Glutamatergic neuron (in vitro differentiated cells): ENCODE results near the gene SMIM20. TPM values are rescaled to one million over a fixed set of nuclear protein-coding genes. Genes with fewer than 3 reads are reported as not detected.

ENCODE experiments used
- DNase-seq: peaks from one replicate; pipeline ENCODE4 v3.0.0; 2022
- H3K27ac Mint-ChIP-seq: one replicate; pipeline ENCODE4 v1.8.0; 2020; ENCODE audit warnings: mild to moderate bottlenecking, mixed read lengths, inconsistent platforms; ENCODE audit not compliant: unreplicated experiment
- H3K27me3 Mint-ChIP-seq: one replicate; pipeline ENCODE4 v1.8.0; 2020; ENCODE audit warnings: mild to moderate bottlenecking, moderate library complexity, mixed read lengths, inconsistent platforms; ENCODE audit not compliant: unreplicated experiment
- H3K36me3 Mint-ChIP-seq: one replicate; pipeline ENCODE4 v1.8.0; 2020; ENCODE audit warnings: mild to moderate bottlenecking, mixed read lengths, inconsistent platforms; ENCODE audit not compliant: unreplicated experiment
- H3K4me1 Mint-ChIP-seq: one replicate; pipeline ENCODE4 v1.8.0; 2020; ENCODE audit warnings: mild to moderate bottlenecking, low read depth, mixed read lengths, inconsistent platforms; ENCODE audit not compliant: unreplicated experiment
- H3K4me3 Mint-ChIP-seq: one replicate; pipeline ENCODE4 v1.8.0; 2020; ENCODE audit warnings: mild to moderate bottlenecking, mixed read lengths, inconsistent platforms; ENCODE audit not compliant: unreplicated experiment
- H3K9me3 Mint-ChIP-seq: one replicate; pipeline ENCODE4 v1.8.0; 2020; ENCODE audit warnings: mild to moderate bottlenecking, moderate library complexity, mixed read lengths, inconsistent platforms; ENCODE audit not compliant: unreplicated experiment
- total RNA-seq: library from RNA; stranded (reverse); fragmentation: NEBNext Ultra II Directional; extraction: Animal tissue kit (Norgen Biotek cat#: 25700); gene quantifications from one replicate; pipeline ENCODE4 v1.2.1, GENCODE V29; 2021; ENCODE audit not compliant: unreplicated experiment
- TF ChIP-seq, protein P1 (sequence below): fragments of 200-600 bp; sonication (generic); IDR thresholded peaks from one replicate; pipeline ENCODE4 v1.5.0; 2021; ENCODE audit not compliant: partially characterized antibody, unreplicated experiment

SMIM20 gene
- total RNA-seq, 1 donor from 2014 or later: 19.6 TPM

DNA sequence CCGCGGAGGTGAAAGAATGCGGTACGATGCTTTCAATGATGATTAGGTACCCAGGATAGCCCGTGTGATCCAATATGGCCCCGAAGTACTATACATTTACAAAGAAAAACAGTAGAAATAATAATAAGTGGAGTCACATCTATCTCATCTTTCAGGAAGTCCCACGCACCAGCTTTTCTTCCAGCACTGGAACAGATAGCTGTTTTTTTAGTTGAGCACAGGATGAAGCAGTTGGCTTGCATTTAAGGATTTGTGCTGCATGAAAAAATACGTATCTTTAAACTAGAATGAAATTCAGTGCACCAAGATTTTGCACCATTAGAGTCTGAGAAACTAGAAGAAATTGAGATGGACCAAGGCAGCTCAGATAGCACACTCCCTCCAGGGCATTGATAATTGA, 44.1 kb downstream of the SMIM20 start:
- Mint-ChIP-seq H3K27me3 (no peaks in the 10 kb centered on the region), H3K4me1 (no peaks in the 10 kb centered on the region), H3K9me3 (no peaks in the 10 kb centered on the region), H3K27ac (no peak overlapping the region), H3K36me3 (peaks cover 7% of the 10 kb centered on the region), H3K4me3 (no peak overlapping the region)
- DNase-seq: no peak
- TF ChIP-seq, protein P1, sequence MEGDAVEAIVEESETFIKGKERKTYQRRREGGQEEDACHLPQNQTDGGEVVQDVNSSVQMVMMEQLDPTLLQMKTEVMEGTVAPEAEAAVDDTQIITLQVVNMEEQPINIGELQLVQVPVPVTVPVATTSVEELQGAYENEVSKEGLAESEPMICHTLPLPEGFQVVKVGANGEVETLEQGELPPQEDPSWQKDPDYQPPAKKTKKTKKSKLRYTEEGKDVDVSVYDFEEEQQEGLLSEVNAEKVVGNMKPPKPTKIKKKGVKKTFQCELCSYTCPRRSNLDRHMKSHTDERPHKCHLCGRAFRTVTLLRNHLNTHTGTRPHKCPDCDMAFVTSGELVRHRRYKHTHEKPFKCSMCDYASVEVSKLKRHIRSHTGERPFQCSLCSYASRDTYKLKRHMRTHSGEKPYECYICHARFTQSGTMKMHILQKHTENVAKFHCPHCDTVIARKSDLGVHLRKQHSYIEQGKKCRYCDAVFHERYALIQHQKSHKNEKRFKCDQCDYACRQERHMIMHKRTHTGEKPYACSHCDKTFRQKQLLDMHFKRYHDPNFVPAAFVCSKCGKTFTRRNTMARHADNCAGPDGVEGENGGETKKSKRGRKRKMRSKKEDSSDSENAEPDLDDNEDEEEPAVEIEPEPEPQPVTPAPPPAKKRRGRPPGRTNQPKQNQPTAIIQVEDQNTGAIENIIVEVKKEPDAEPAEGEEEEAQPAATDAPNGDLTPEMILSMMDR: no peak

DNA sequence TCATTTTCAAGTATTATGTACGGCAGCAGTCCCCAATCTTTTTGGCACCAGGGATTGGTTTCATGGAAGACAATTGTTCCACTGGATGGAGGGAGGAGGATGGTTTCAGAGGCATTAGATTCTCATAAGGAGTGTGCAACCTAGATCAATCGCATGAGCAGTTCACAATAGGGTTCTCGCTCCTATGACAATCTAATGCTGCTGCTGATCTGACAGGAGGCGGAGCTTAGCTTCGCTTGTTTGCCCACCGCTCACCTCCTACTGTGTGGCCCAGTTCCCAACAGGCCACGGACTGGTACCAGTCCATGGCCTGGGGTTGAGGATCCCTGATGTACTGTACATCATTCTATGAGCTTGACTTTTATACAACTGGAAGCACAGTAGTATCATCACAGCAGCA, 48.4 kb downstream of the SMIM20 start:
- Mint-ChIP-seq H3K27me3 (no peaks in the 10 kb centered on the region), H3K4me3 (no peak overlapping the region), H3K4me1 (no peaks in the 10 kb centered on the region), H3K27ac (no peak overlapping the region), H3K36me3 (no peaks in the 10 kb centered on the region), H3K9me3 (no peaks in the 10 kb centered on the region)
- DNase-seq: no peak
- TF ChIP-seq, protein P1: no peak

DNA sequence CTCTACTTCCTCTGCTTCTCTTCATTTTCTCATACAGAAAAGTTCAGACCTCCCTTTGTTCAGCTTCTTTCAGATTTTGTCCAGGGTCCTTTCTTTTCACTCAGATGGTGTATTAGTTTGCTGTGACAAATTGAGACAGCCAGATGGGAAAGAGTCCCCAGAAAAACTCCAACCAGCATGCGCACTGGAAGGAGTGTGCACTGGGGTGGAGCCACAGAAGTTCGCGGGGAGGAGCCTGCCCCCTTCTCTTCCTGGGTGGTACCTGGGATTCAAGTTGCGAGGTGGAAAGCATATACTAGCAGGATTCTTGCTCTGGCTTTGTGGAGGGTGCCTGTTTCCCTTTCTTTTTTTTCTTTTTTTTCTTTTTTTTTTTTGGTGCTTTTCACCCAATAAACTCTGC, 51.6 kb downstream of the SMIM20 start:
- Mint-ChIP-seq H3K9me3 (peaks cover 7% of the 10 kb centered on the region), H3K4me1 (peaks cover 7% of the 10 kb centered on the region), H3K4me3 (no peak overlapping the region), H3K36me3 (no peaks in the 10 kb centered on the region), H3K27me3 (peaks cover 2% of the 10 kb centered on the region), H3K27ac (no peak overlapping the region)
- no peak for DNase-seq
- TF ChIP-seq, protein P1: no peak

DNA sequence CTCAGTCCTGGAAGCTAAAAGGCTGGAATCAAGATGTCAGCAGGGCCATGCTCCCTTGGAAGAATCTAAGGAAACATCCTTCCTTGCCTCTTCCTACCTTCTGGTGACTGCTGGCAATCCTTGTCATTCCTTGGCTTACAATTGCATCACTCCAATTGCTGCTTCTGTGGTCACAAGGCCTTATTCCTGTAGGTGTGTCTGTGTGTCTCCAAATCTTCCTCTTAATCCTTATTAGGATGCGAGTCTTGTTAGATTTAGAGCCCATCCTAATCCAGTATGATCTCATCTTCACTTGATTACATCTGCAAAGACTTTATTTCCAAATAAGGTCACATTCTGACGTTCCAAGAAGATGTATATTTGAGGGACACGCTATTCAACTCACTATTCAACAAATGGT, 52.2 kb downstream of the SMIM20 start:
- peaks cover 7% of the 10 kb centered on the region for H3K9me3 Mint-ChIP-seq
- DNase-seq: no peak
- no peaks in the 10 kb centered on the region for H3K36me3 Mint-ChIP-seq
- no peak overlapping the region for H3K4me3 Mint-ChIP-seq
- no peak overlapping the region for H3K27ac Mint-ChIP-seq
- peaks cover 2% of the 10 kb centered on the region for H3K27me3 Mint-ChIP-seq
- peaks cover 7% of the 10 kb centered on the region for H3K4me1 Mint-ChIP-seq
- TF ChIP-seq, protein P1: no peak

DNA sequence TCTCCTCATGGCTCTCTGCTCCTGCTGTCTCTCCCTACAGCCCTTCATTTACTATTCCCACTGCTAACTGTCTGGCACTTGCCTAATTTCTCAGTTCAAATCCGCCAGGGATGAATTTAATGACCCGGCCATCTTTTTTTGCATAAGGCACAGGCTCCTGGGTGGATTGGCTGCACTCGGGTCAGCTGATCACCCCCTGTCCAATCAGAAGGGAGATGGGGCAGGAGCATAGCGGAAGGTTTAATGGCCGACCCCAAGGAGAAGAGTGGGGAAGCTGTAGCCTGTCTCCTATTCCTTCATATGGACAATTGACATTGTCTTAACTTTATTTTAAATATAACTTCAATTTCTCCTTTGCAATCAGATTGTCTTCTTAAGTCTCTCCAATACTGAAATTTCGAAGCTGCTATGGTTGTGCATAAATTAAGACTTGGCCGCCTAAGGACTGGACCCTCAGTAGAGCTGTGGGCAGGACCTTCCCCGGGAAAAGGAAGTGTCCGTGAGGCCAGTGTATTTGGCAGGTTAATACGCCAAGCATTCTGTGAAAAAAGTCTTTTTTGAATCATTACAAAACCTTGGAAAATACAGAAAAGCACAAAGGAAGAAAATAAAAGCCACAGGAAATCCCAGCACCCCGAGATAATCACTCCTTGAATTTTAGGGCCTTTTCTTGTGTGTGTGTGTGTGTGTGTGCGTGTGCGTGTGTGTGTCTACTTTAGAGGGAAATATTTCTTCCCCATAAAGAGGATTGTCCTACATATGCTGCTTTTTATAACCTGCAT, 55.5 kb downstream of the SMIM20 start:
- Mint-ChIP-seq H3K36me3 (no peaks in the 10 kb centered on the region), H3K27me3 (peaks cover 2% of the 10 kb centered on the region), H3K9me3 (peaks cover 7% of the 10 kb centered on the region), H3K4me3 (no peak overlapping the region), H3K4me1 (peaks cover 7% of the 10 kb centered on the region), H3K27ac (peak overlapping the region; percentile 64)
- no peak for DNase-seq
- TF ChIP-seq, protein P1: no peak
